CD4-positive, alpha-beta T cell (primary cell): Measurements from ENCODE around the gene TMEM141. TPM values are rescaled to one million over a fixed set of nuclear protein-coding genes. Genes with fewer than 3 reads are reported as not detected.
"Not testable (repeated sequence)": the region's sequence is repeated elsewhere in the genome, so short reads cannot be mapped to it uniquely, and the experiment has no call there.

Source experiments
- ATAC-seq: fragments of 200-7000 bp; cut with Tn5 transposase; one replicate; pipeline ENCODE4 v1.10.0; 2022; ENCODE audit warnings: mild to moderate bottlenecking; ENCODE audit not compliant: poor library complexity
- CTCF ChIA-PET: fragments of 350-600 bp; sonication (Branson Sonifier 250); formaldehyde crosslinking; loops from one replicate; lab custom pipeline; 2021; ENCODE audit warnings: antibody characterized with exemption, inconsistent platforms; lab: Charles Lee
- POLR2A ChIA-PET: fragments of 350-600 bp; sonication (Branson Sonifier 250); formaldehyde crosslinking; loops from one replicate; lab custom pipeline; 2021; ENCODE audit warnings: antibody characterized with exemption, inconsistent platforms; lab: Charles Lee
- DNase-seq, 14 experiments: peaks; one replicate each; pipeline ENCODE4 v3.0.0-alpha.2; 2013 to 2020; ENCODE audit warnings: mixed read lengths in 2 of 14
- H3K27ac ChIP-seq, 2 donors: one replicate each; pipeline versions ENCODE4 v1.5.1 to v1.7.0; 2013; ENCODE audit warnings: low read length in 2 of 2, low read depth in 1 of 2, mild to moderate bottlenecking in 1 of 2
- H3K27me3 ChIP-seq, 2 experiments: 1 replicate in 1 of 2; 2 replicates in 1 of 2; pipeline versions ENCODE4 v1.6.1 to v1.7.0; 2013; ENCODE audit warnings: low read length in 2 of 2, control low read depth in 1 of 2, mild to moderate bottlenecking in 1 of 2, moderate library complexity in 1 of 2; ENCODE audit not compliant: insufficient read depth in 2 of 2, control insufficient read depth in 1 of 2
- H3K36me3 ChIP-seq: one replicate; pipeline ENCODE4 v1.6.1; 2013; ENCODE audit warnings: low read length, control low read depth; ENCODE audit not compliant: insufficient read depth
- H3K4me1 ChIP-seq: one replicate; pipeline ENCODE4 v1.6.1; 2013; ENCODE audit warnings: low read length, control low read depth; ENCODE audit not compliant: insufficient read depth
- H3K4me3 ChIP-seq: one replicate; pipeline ENCODE4 v1.5.1; 2013; ENCODE audit warnings: mild to moderate bottlenecking, low read length, moderate library complexity
- H3K9me3 ChIP-seq, 2 experiments: 1 replicate in 1 of 2; 2 replicates in 1 of 2; pipeline versions ENCODE4 v1.6.1 to v1.7.0; 2013; ENCODE audit warnings: low read length in 2 of 2, mild to moderate bottlenecking in 2 of 2, control low read depth in 1 of 2, moderate library complexity in 1 of 2; ENCODE audit not compliant: control insufficient read depth in 1 of 2, insufficient read depth in 1 of 2
- H3K27ac Mint-ChIP-seq: one replicate; pipeline ENCODE4 v1.8.0; 2020; ENCODE audit warnings: mixed read lengths
- H3K27me3 Mint-ChIP-seq: one replicate; pipeline ENCODE4 v1.8.0; 2021; ENCODE audit warnings: mixed read lengths
- H3K36me3 Mint-ChIP-seq: one replicate; pipeline ENCODE4 v1.8.0; 2021; ENCODE audit warnings: low read depth, mixed read lengths
- H3K4me1 Mint-ChIP-seq: one replicate; pipeline ENCODE4 v1.8.0; 2021; ENCODE audit warnings: low read depth, mixed read lengths
- H3K4me3 Mint-ChIP-seq: one replicate; pipeline ENCODE4 v1.8.0; 2020; ENCODE audit warnings: mild to moderate bottlenecking, mixed read lengths
- H3K9me3 Mint-ChIP-seq: one replicate; pipeline ENCODE4 v1.8.0; 2020; ENCODE audit warnings: mixed read lengths
- intact Hi-C, 2 experiments: fragments of 100-400 bp; cut with DNase I in 1 of 2; cut with micrococcal nuclease in 1 of 2; formaldehyde crosslinking; loops; one replicate each; pipeline versions ENCODE4 v1.15.1 to v1.9.0; 2023 to 2025; cut with DNase I, micrococcal nuclease
- total RNA-seq, 174 experiments: library from RNA in 2 of 174; stranded (reverse) in 2 of 174; gene quantifications; one replicate each; pipeline ENCODE4 v1.2.3 and lab custom pipeline; 2021 to 2026
- TF ChIP-seq, protein P1 (sequence below): fragments of 200-600 bp; IDR thresholded peaks from one replicate; pipeline ENCODE4 v1.8.0; 2022; ENCODE audit warnings: antibody characterized with exemption, mild to moderate bottlenecking

TMEM141 gene
- total RNA-seq, 2 experiments from 2014 or later: 14.6 to 17.1 TPM

GRCh38 chr9:136831002-136831719, 40.0 kb downstream of the TMEM141 start:
- CTCF ChIA-PET: no interaction called here
- H3K27ac ChIP-seq: no peak overlapping the region

DNA sequence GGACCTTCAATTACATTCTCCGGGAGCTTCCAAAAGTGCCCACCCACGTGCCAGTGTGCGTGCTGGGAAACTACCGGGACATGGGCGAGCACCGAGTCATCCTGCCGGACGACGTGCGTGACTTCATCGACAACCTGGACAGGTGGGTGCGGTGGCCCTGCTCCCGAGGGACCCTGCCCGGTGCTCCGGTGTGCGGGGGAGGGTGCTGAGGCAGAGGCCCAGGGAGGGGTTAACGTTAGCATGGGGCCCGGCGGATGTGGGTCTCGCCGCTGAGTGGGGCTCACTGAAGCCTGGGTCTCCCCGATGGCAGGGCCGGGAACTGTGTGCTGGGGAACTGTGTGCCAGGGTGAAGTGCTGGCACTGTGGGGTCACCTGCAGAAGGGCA, 40.6 kb downstream of the TMEM141 start:
- H3K9me3 ChIP-seq: no peaks in the 10 kb centered on the region
- CTCF ChIA-PET: no interaction called here

More at GRCh38 chr9:136831002-136831719, 40.0 kb downstream of the TMEM141 start:
- POLR2A ChIA-PET: no interaction called here
- Histone ChIP-seq H3K4me1 (no peaks in the 10 kb centered on the region), H3K27me3 (no peaks in the 10 kb centered on the region), H3K4me3 (no peak overlapping the region), H3K9me3 (no peaks in the 10 kb centered on the region), H3K36me3 (peaks cover 43% of the 10 kb centered on the region)
- Mint-ChIP-seq H3K27ac (no peak overlapping the region), H3K9me3 (no peaks in the 10 kb centered on the region), H3K4me1 (no peaks in the 10 kb centered on the region), H3K36me3 (peaks cover 32% of the 10 kb centered on the region), H3K4me3 (no peak overlapping the region), H3K27me3 (no peaks in the 10 kb centered on the region)
- TF ChIP-seq, protein P1, sequence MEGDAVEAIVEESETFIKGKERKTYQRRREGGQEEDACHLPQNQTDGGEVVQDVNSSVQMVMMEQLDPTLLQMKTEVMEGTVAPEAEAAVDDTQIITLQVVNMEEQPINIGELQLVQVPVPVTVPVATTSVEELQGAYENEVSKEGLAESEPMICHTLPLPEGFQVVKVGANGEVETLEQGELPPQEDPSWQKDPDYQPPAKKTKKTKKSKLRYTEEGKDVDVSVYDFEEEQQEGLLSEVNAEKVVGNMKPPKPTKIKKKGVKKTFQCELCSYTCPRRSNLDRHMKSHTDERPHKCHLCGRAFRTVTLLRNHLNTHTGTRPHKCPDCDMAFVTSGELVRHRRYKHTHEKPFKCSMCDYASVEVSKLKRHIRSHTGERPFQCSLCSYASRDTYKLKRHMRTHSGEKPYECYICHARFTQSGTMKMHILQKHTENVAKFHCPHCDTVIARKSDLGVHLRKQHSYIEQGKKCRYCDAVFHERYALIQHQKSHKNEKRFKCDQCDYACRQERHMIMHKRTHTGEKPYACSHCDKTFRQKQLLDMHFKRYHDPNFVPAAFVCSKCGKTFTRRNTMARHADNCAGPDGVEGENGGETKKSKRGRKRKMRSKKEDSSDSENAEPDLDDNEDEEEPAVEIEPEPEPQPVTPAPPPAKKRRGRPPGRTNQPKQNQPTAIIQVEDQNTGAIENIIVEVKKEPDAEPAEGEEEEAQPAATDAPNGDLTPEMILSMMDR: no peak
- ATAC-seq (no peak), DNase-seq (no peak)
- intact Hi-C loops: no loop called here

GRCh38 chr9:136832581-136832980, 41.4 kb downstream of the TMEM141 start:
- Mint-ChIP-seq H3K4me1 (no peaks in the 10 kb centered on the region), H3K27ac (no peak overlapping the region), H3K4me3 (no peak overlapping the region), H3K36me3 (peaks cover 32% of the 10 kb centered on the region), H3K9me3 (no peaks in the 10 kb centered on the region), H3K27me3 (no peaks in the 10 kb centered on the region)
- H3K4me3 ChIP-seq: no peak overlapping the region
- intact Hi-C loops: no loop called here
- DNase-seq (no peak), ATAC-seq (no peak)
- TF ChIP-seq, protein P1: no peak
- H3K27me3 ChIP-seq: no peaks in the 10 kb centered on the region
- peaks cover 36% of the 10 kb centered on the region for H3K36me3 ChIP-seq
- ChIA-PET CTCF (no interaction called here), POLR2A (no interaction called here)
- H3K4me1 ChIP-seq: no peaks in the 10 kb centered on the region
- no peaks in the 10 kb centered on the region for H3K9me3 ChIP-seq
- no peak overlapping the region for H3K27ac ChIP-seq

More for the DNA sequence above, 40.6 kb downstream of the TMEM141 start:
- Mint-ChIP-seq H3K36me3 (peaks cover 32% of the 10 kb centered on the region), H3K9me3 (no peaks in the 10 kb centered on the region), H3K4me3 (no peak overlapping the region), H3K27ac (no peak overlapping the region), H3K4me1 (no peaks in the 10 kb centered on the region), H3K27me3 (no peaks in the 10 kb centered on the region)
- ATAC-seq (no peak), DNase-seq (peak in 1 of 14 experiments; percentile 21)
- intact Hi-C loops: no loop called here
- Histone ChIP-seq H3K36me3 (peaks cover 40% of the 10 kb centered on the region), H3K27me3 (no peaks in the 10 kb centered on the region), H3K27ac (no peak overlapping the region), H3K4me1 (no peaks in the 10 kb centered on the region), H3K4me3 (no peak overlapping the region)
- TF ChIP-seq, protein P1: no peak
- POLR2A ChIA-PET: no interaction called here

- DNase-seq, H3K9me3 ChIP-seq, H3K4me3 ChIP-seq, H3K27ac Mint-ChIP-seq, H3K27me3 Mint-ChIP-seq, POLR2A ChIA-PET, H3K9me3 Mint-ChIP-seq, CTCF ChIA-PET, H3K4me1 Mint-ChIP-seq, H3K4me1 ChIP-seq, H3K27me3 ChIP-seq, H3K27ac ChIP-seq, intact Hi-C loops, ATAC-seq, H3K4me3 Mint-ChIP-seq: not testable (repeated sequence)
- peaks cover 32% of the 10 kb centered on the region for H3K36me3 Mint-ChIP-seq
- H3K36me3 ChIP-seq: peaks cover 37% of the 10 kb centered on the region
Observed at GRCh38 chr9:136833381-136834048, 42.4 kb downstream of the TMEM141 start.
